Astrocyte of the cerebellum (primary cell): ENCODE data around the gene SPATA3.

Source experiments
- DNase-seq: peaks from one replicate; pipeline ENCODE4 v3.0.0-alpha.2; 2011; ENCODE audit warnings: low read depth
- H3K4me3 ChIP-seq: 2 replicates; pipeline ENCODE4 v1.5.1; 2011; ENCODE audit warnings: mild to moderate bottlenecking, low read depth, low read length, moderate library complexity
- CTCF ChIP-seq: IDR thresholded peaks from 2 replicates; pipeline ENCODE4 v1.5.1; 2012; ENCODE audit warnings: low read length, low read depth, moderate library complexity, mild to moderate bottlenecking; ENCODE audit errors: missing control alignments
- in situ Hi-C: cut with HindIII; loops from 2 replicates; pipeline ENCODE4 v1.10.0; 2017; ENCODE audit warnings: low sequenced_read_pairs

SPATA3 gene

GRCh38 chr2:231046916-231047273 lies 51.0 kb downstream of the SPATA3 start:
- in situ Hi-C loops: no loop called here
- TF ChIP-seq CTCF: no peak
- no peak for DNase-seq

GRCh38 chr2:231047274-231047922 lies 51.5 kb downstream of the SPATA3 start:
- TF ChIP-seq CTCF: no peak
- H3K4me3 ChIP-seq: no peak overlapping the region
- in situ Hi-C loops: no loop called here
- no peak for DNase-seq

More at GRCh38 chr2:231046916-231047273, 51.0 kb downstream of the SPATA3 start:
- H3K4me3 ChIP-seq: no peak overlapping the region

GRCh38 chr2:231047923-231048915 lies 52.3 kb downstream of the SPATA3 start:
- DNase-seq: no peak
- TF ChIP-seq CTCF: no peak
- H3K4me3 ChIP-seq: no peak overlapping the region
- in situ Hi-C loops: no loop called here

GRCh38 chr2:231049286-231050017 lies 53.5 kb downstream of the SPATA3 start:
- DNase-seq: no peak
- TF ChIP-seq CTCF: no peak
- H3K4me3 ChIP-seq: no peak overlapping the region
- in situ Hi-C loops: no loop called here

- in situ Hi-C loops: no loop called here
- no peak overlapping the region for H3K4me3 ChIP-seq
- DNase-seq: no peak
- no peak for TF ChIP-seq CTCF
These were observed 54.3 kb downstream of the SPATA3 start for GRCh38 chr2:231050018-231050901.
